Kidney (tissue), 14 donors: ENCODE data around the gene ENOX1. TPM values are rescaled to one million over a fixed set of nuclear protein-coding genes. Genes with fewer than 3 reads are reported as not detected.
A peak's percentile ranks its signal among the peaks of the same experiment; 100 is the strongest.

ENCODE experiments used
- DNase-seq, 5 donors: peaks; one replicate each; pipeline ENCODE4 v3.0.0-alpha.2; 2013 to 2020
- FAIRE-seq: peaks from 2 replicates; lab custom pipeline; 2012; peaks lifted over from hg19 to GRCh38; lab: Jason Lieb, UNC
- H3K27ac ChIP-seq, 2 donors: one replicate each; pipeline ENCODE4 v1.7.0; 2013; ENCODE audit warnings: low read depth in 2 of 2, low read length in 2 of 2, inconsistent platforms in 1 of 2
- H3K27me3 ChIP-seq: one replicate; pipeline ENCODE4 v1.7.1; 2013; ENCODE audit warnings: low read length, inconsistent platforms; ENCODE audit not compliant: control insufficient read depth, insufficient read depth
- H3K36me3 ChIP-seq, 3 donors: one replicate each; pipeline versions ENCODE4 v1.7.0 to v1.7.1; 2013; ENCODE audit warnings: low read length in 3 of 3, control low read depth in 1 of 3, inconsistent platforms in 1 of 3; ENCODE audit not compliant: insufficient read depth in 3 of 3, control insufficient read depth in 2 of 3
- H3K4me1 ChIP-seq, 3 donors: one replicate each; pipeline versions ENCODE4 v1.7.0 to v1.7.1; 2013; ENCODE audit warnings: low read length in 3 of 3, inconsistent platforms in 1 of 3, low read depth in 1 of 3; ENCODE audit not compliant: control insufficient read depth in 2 of 3, insufficient read depth in 2 of 3
- H3K4me3 ChIP-seq, 3 donors: one replicate each; pipeline versions ENCODE4 v1.7.0 to v1.8.1; 2013; ENCODE audit warnings: low read length in 3 of 3, control low read depth in 1 of 3, inconsistent platforms in 1 of 3
- H3K9ac ChIP-seq, 3 donors: one replicate each; pipeline versions ENCODE4 v1.7.0 to v1.7.1; 2013; ENCODE audit warnings: low read length in 3 of 3, control low read depth in 1 of 3, inconsistent platforms in 1 of 3
- H3K9me3 ChIP-seq, 3 donors: one replicate each; pipeline versions ENCODE4 v1.7.0 to v1.7.1; 2013; ENCODE audit warnings: low read length in 3 of 3, control low read depth in 1 of 3, inconsistent platforms in 1 of 3; ENCODE audit not compliant: control insufficient read depth in 2 of 3, insufficient read depth in 1 of 3
- intact Hi-C: fragments of 100-400 bp; cut with DNase I; formaldehyde crosslinking; loops from one replicate; pipeline ENCODE4 v1.11.1; 2022
- polyA plus RNA-seq: library from polyadenylated mRNA; stranded (reverse); fragments of 350-450 nt; fragmentation: Illumina TruSeq; extraction: RNeasy Lipid Tissue Mini Kit (QIAGEN cat#74804); gene quantifications from one replicate; pipeline ENCODE4 v1.2.3, GENCODE V29; 2014; ENCODE audit warnings: low read depth, low replicate concordance; ENCODE audit not compliant: insufficient read depth
- total RNA-seq: library from RNA; stranded (reverse); fragmentation: NEBNext Ultra II Directional; extraction: Animal tissue kit (Norgen Biotek cat#: 25700); gene quantifications from one replicate; pipeline ENCODE4 v1.2.1, GENCODE V29; 2021
- TF ChIP-seq, protein P1 (sequence below): IDR thresholded peaks from 3 replicates; pipeline ENCODE4 v1.5.1; 2012; ENCODE audit warnings: mild to moderate bottlenecking, moderate library complexity, borderline replicate concordance; ENCODE audit not compliant: insufficient read depth; ENCODE audit errors: extremely low read depth
- donor health status: control.
- donor health status: control.
- donor health status: control.
- donor health status: control.
- donor health status: control.
- donor health status: DM: yes; HTN: yes; CAD: no.
- donor health status: Normal renal cell carcinoma (clear cell type).

The ENOX1 gene
- total and polyA plus RNA-seq, 2 donors from 2014 or later: 4.9 to 6.8 TPM

DNA sequence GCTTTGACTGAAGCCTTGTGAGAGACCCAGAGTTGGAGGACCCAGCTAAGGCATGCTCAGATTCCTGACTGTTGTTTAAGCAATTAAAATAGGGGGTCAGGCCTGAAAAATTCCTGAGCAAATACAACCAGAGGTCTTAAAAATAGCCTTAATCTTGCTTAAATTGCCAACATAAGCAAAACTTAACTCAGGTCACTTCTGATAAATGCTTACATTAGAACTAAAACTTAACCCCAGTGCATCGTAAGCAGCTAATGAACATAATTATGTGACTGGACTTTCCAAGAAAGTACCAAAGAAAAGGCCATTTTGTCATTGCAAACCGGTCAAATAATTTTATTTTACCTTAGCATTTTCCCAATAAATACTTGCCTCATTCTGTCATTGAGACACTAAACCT is 294.5 kb downstream of the ENOX1 start:
- intact Hi-C loops: no loop called here
- no peaks in the 10 kb centered on the region for H3K36me3 ChIP-seq
- DNase-seq (peak in 2 of 5 donors; percentile 48 to 78), FAIRE-seq (no peak)
- H3K9me3 ChIP-seq: no peaks in the 10 kb centered on the region
- no peak overlapping the region for H3K4me3 ChIP-seq
- TF ChIP-seq, protein P1, sequence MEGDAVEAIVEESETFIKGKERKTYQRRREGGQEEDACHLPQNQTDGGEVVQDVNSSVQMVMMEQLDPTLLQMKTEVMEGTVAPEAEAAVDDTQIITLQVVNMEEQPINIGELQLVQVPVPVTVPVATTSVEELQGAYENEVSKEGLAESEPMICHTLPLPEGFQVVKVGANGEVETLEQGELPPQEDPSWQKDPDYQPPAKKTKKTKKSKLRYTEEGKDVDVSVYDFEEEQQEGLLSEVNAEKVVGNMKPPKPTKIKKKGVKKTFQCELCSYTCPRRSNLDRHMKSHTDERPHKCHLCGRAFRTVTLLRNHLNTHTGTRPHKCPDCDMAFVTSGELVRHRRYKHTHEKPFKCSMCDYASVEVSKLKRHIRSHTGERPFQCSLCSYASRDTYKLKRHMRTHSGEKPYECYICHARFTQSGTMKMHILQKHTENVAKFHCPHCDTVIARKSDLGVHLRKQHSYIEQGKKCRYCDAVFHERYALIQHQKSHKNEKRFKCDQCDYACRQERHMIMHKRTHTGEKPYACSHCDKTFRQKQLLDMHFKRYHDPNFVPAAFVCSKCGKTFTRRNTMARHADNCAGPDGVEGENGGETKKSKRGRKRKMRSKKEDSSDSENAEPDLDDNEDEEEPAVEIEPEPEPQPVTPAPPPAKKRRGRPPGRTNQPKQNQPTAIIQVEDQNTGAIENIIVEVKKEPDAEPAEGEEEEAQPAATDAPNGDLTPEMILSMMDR: no peak
- H3K4me1 ChIP-seq: no peaks in the 10 kb centered on the region
- no peak overlapping the region for H3K9ac ChIP-seq
- no peaks in the 10 kb centered on the region for H3K27me3 ChIP-seq
- no peak overlapping the region for H3K27ac ChIP-seq

GRCh38 chr13:43489233-43489632 is 297.5 kb downstream of the ENOX1 start:
- no peak for FAIRE-seq
- TF ChIP-seq, protein P1: no peak
- DNase-seq: peak; percentile 44 to 91 (median 70)
- H3K27me3 ChIP-seq: no peaks in the 10 kb centered on the region
- no peak overlapping the region for H3K9ac ChIP-seq
- no peaks in the 10 kb centered on the region for H3K4me1 ChIP-seq
- no peak overlapping the region for H3K4me3 ChIP-seq
- no peaks in the 10 kb centered on the region for H3K9me3 ChIP-seq
- H3K36me3 ChIP-seq: no peaks in the 10 kb centered on the region
- intact Hi-C loops: no loop called here
- H3K27ac ChIP-seq: no peak overlapping the region

GRCh38 chr13:43487885-43488284 is 298.9 kb downstream of the ENOX1 start:
- H3K9me3 ChIP-seq: no peaks in the 10 kb centered on the region
- FAIRE-seq: no peak
- H3K4me3 ChIP-seq: no peak overlapping the region
- no peak for DNase-seq
- intact Hi-C loops: no loop called here
- TF ChIP-seq, protein P1: no peak
- no peak overlapping the region for H3K9ac ChIP-seq
- H3K27me3 ChIP-seq: no peaks in the 10 kb centered on the region
- no peaks in the 10 kb centered on the region for H3K4me1 ChIP-seq
- H3K27ac ChIP-seq: no peak overlapping the region
- no peaks in the 10 kb centered on the region for H3K36me3 ChIP-seq

DNA sequence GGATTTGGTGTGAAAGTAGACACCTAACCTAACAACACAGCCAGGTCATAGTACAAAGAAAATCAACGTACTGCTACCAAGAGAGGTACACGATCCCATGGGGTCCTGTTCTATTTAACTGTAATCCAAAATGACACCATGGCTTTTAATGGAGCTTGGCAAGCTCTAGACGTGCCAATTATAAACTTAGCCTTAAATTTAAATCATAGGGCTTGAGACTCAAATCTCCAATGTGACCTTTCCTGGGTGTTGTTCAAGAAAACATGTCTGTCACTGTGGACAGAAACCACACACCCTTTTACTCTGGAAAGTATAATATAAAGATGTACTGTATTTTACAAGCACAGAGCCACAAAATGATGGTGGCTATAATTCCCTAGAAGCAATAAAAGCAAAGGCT is 299.3 kb downstream of the ENOX1 start:
- intact Hi-C loops: no loop called here
- Histone ChIP-seq H3K27ac (no peak overlapping the region), H3K4me3 (no peak overlapping the region), H3K9me3 (no peaks in the 10 kb centered on the region), H3K4me1 (no peaks in the 10 kb centered on the region), H3K27me3 (no peaks in the 10 kb centered on the region), H3K36me3 (no peaks in the 10 kb centered on the region), H3K9ac (no peak overlapping the region)
- DNase-seq (no peak), FAIRE-seq (no peak)
- TF ChIP-seq, protein P1: no peak
